Endodermal cell (in vitro differentiated cells): ENCODE data around the gene GALNT18. TPM values are rescaled to one million over a fixed set of nuclear protein-coding genes. Genes with fewer than 3 reads are reported as not detected.

Experiments used
- DNase-seq: peaks from one replicate; pipeline ENCODE4 v3.0.0-alpha.2; 2017
- H3K27ac ChIP-seq: 2 replicates; pipeline ENCODE4 v1.5.1; 2013; ENCODE audit warnings: mild to moderate bottlenecking, low read depth, low read length, moderate library complexity
- H3K27me3 ChIP-seq: 2 replicates; pipeline ENCODE4 v1.6.1; 2013; ENCODE audit warnings: mild to moderate bottlenecking, low read length, moderate library complexity; ENCODE audit not compliant: insufficient read depth, control insufficient read depth, poor library complexity, severe bottlenecking
- H3K36me3 ChIP-seq: 2 replicates; pipeline ENCODE4 v1.7.0; 2013; ENCODE audit warnings: mild to moderate bottlenecking, low read length, moderate library complexity; ENCODE audit not compliant: control insufficient read depth, insufficient read depth
- H3K4me1 ChIP-seq: one replicate; pipeline ENCODE4 v1.7.0; 2013; ENCODE audit warnings: low read length; ENCODE audit not compliant: control insufficient read depth, insufficient read depth
- H3K4me3 ChIP-seq: 2 replicates; pipeline ENCODE4 v1.5.1; 2013; ENCODE audit warnings: mild to moderate bottlenecking, low read length, moderate library complexity
- H3K9ac ChIP-seq: 2 replicates; pipeline ENCODE4 v1.6.1; 2013; ENCODE audit warnings: mild to moderate bottlenecking, low read length, moderate library complexity; ENCODE audit not compliant: poor library complexity, severe bottlenecking; ENCODE audit errors: extremely low read depth
- H3K9me3 ChIP-seq: 2 replicates; pipeline ENCODE4 v1.6.1; 2013; ENCODE audit warnings: mild to moderate bottlenecking, low read length, moderate library complexity; ENCODE audit not compliant: control insufficient read depth
- H3K27ac Mint-ChIP-seq: 2 replicates; pipeline ENCODE4 v1.8.0; 2020; ENCODE audit warnings: mixed read lengths
- H3K27me3 Mint-ChIP-seq: 2 replicates; pipeline ENCODE4 v1.8.0; 2021; ENCODE audit warnings: mild to moderate bottlenecking, mixed read lengths; ENCODE audit not compliant: insufficient read depth
- H3K36me3 Mint-ChIP-seq: 2 replicates; pipeline ENCODE4 v1.8.0; 2020; ENCODE audit warnings: low read depth, mixed read lengths
- H3K4me1 Mint-ChIP-seq: 2 replicates; pipeline ENCODE4 v1.8.0; 2020; ENCODE audit warnings: mixed read lengths
- H3K4me3 Mint-ChIP-seq: 2 replicates; pipeline ENCODE4 v1.8.0; 2020; ENCODE audit warnings: mild to moderate bottlenecking, moderate library complexity, mixed read lengths
- H3K9me3 Mint-ChIP-seq: 2 replicates; pipeline ENCODE4 v1.8.0; 2020; ENCODE audit warnings: mild to moderate bottlenecking, mixed read lengths
- CTCF ChIP-seq: fragments of 200-600 bp; sonication (generic); conservative IDR thresholded peaks from 2 replicates; pipeline ENCODE4 v1.5.0; 2021; ENCODE audit warnings: antibody characterized with exemption, mild to moderate bottlenecking
- WGBS, 2 experiments: methylation state at CpG; one replicate each; pipeline versions ENCODE4 v1.1.5 to v1.1.7; 2013; ENCODE audit warnings: missing lambda C conversion rate in 2 of 2, mixed read lengths in 1 of 2; ENCODE audit not compliant: insufficient coverage in 1 of 2, insufficient read length in 1 of 2; 5-methylcytosine and 5-hydroxymethylcytosine counted together
- total RNA-seq, 2 donors: library from RNA; stranded (reverse); fragmentation: NEBNext Ultra II Directional in 1 of 2; extraction: Animal tissue kit (Norgen Biotek cat#: 25700) in 1 of 2; gene quantifications; 2 replicates in 1 of 2; 3 replicates in 1 of 2; pipeline ENCODE4 v1.2.1, GENCODE V29; 2021

Gene GALNT18
- total RNA-seq, 2 donors from 2014 or later = 5.1 to 9.9 TPM

- TF ChIP-seq CTCF = no peak
- WGBS, 2 experiments = 86 to 92% methylated on average over 2 to 3 of the region's 3 CpGs
- H3K27ac Mint-ChIP-seq = no peak overlapping the region
These were observed 85.2 kb downstream of the GALNT18 start for GRCh38 chr11:11536650-11537049.

GRCh38 chr11:11535611-11536010 is 86.2 kb downstream of the GALNT18 start:
- peaks cover 10% of the 10 kb centered on the region for H3K4me1 ChIP-seq
- no peak for TF ChIP-seq CTCF
- no peak overlapping the region for H3K27ac ChIP-seq
- H3K36me3 Mint-ChIP-seq = no peaks in the 10 kb centered on the region
- DNase-seq = peak; percentile 66
- WGBS, 2 experiments = 88 to 100% methylated on average over 1 to 6 of the region's 6 CpGs
- no peak overlapping the region for H3K4me3 Mint-ChIP-seq
- H3K27ac Mint-ChIP-seq = no peak overlapping the region
- no peak overlapping the region for H3K4me3 ChIP-seq
- peaks cover 5% of the 10 kb centered on the region for H3K4me1 Mint-ChIP-seq
- H3K27me3 Mint-ChIP-seq = no peaks in the 10 kb centered on the region
- H3K9me3 Mint-ChIP-seq = no peaks in the 10 kb centered on the region
- H3K9me3 ChIP-seq = no peaks in the 10 kb centered on the region
- H3K27me3 ChIP-seq = no peaks in the 10 kb centered on the region
- no peak overlapping the region for H3K9ac ChIP-seq
- H3K36me3 ChIP-seq = no peaks in the 10 kb centered on the region

More at GRCh38 chr11:11536650-11537049, 85.2 kb downstream of the GALNT18 start:
- Mint-ChIP-seq H3K9me3 (no peaks in the 10 kb centered on the region), H3K27me3 (no peaks in the 10 kb centered on the region), H3K36me3 (no peaks in the 10 kb centered on the region), H3K4me1 (peaks cover 5% of the 10 kb centered on the region), H3K4me3 (no peak overlapping the region)
- no peak overlapping the region for H3K4me3 ChIP-seq
- no peaks in the 10 kb centered on the region for H3K36me3 ChIP-seq
- no peaks in the 10 kb centered on the region for H3K27me3 ChIP-seq
- DNase-seq = no peak
- peaks cover 10% of the 10 kb centered on the region for H3K4me1 ChIP-seq
- no peak overlapping the region for H3K9ac ChIP-seq
- H3K27ac ChIP-seq = no peak overlapping the region
- H3K9me3 ChIP-seq = no peaks in the 10 kb centered on the region

- no peaks in the 10 kb centered on the region for H3K36me3 Mint-ChIP-seq
- TF ChIP-seq CTCF = no peak
- H3K4me1 ChIP-seq = peaks cover 10% of the 10 kb centered on the region
- no peaks in the 10 kb centered on the region for H3K9me3 Mint-ChIP-seq
- no peak overlapping the region for H3K27ac Mint-ChIP-seq
- no peak overlapping the region for H3K9ac ChIP-seq
- 97% methylated on average over 3 to 4 of the region's 4 CpGs for WGBS, 2 experiments
- no peak overlapping the region for H3K4me3 ChIP-seq
- no peak overlapping the region for H3K27ac ChIP-seq
- peaks cover 5% of the 10 kb centered on the region for H3K4me1 Mint-ChIP-seq
- H3K27me3 Mint-ChIP-seq = no peaks in the 10 kb centered on the region
- H3K27me3 ChIP-seq = no peaks in the 10 kb centered on the region
- H3K9me3 ChIP-seq = no peaks in the 10 kb centered on the region
- no peak for DNase-seq
- H3K4me3 Mint-ChIP-seq = no peak overlapping the region
- H3K36me3 ChIP-seq = no peaks in the 10 kb centered on the region
These were observed 86.8 kb downstream of the GALNT18 start for GRCh38 chr11:11534981-11535380.
